Measurements from ENCODE around the gene MCC.

The MCC gene

GRCh38 chr5:113194125-113194524 lies 294.1 kb downstream of the MCC start:
- no peak for DNase-seq

- DNase-seq, result no peak
These were observed 294.8 kb downstream of the MCC start for GRCh38 chr5:113193311-113193978.

- no peak for DNase-seq
These were observed 295.7 kb downstream of the MCC start for GRCh38 chr5:113192541-113192940.

- no peak for DNase-seq
These were observed 297.9 kb downstream of the MCC start for GRCh38 chr5:113190347-113190746.

DNA sequence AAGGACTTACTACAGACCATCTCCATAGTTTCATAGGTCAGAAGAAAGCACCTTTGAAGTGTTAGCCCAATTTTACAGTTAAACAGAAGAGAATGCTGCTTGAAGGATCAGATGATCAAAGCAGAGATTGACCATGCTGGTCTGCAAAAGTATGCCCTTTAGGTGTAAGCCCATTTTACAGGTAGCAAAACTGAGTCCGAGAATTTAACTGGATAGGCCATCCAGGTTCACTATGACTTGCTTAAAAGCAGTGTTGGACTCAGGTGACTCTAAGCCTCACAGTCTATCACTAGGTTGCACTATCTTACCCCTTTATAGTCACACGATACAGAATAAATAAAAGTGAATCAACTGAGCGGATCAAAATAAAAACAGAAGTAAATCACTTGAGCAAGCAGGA lies 299.0 kb downstream of the MCC start:
- DNase-seq, result no peak

DNA sequence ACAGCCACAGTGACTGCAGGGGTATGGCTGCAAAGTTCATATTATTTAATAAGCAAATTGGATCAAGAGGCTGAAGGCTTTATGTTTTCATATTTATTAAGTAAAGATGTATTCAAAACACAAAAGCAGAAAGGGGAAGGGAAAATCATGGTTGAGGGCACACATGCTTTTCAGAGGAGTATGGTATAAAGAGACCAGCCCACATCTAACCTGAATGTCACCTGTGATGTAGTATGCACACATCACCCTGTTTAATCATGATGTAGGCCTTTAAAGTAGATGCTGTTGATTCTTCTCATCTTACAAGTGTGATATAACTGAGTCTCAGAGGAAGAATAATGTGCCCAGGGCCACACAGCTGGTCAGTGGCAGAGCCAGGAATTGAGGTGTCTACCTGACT lies 299.8 kb downstream of the MCC start:
- no peak for DNase-seq

GRCh38 chr5:113187906-113188305 lies 300.3 kb downstream of the MCC start:
- DNase-seq, result no peak

- DNase-seq, result no peak
These were observed 302.2 kb downstream of the MCC start for GRCh38 chr5:113186061-113186460.

GRCh38 chr5:113183694-113184093 lies 304.6 kb downstream of the MCC start:
- DNase-seq, result no peak

- DNase-seq, result no peak
These were observed 305.5 kb downstream of the MCC start for GRCh38 chr5:113182658-113183344.

GRCh38 chr5:113181853-113182490 lies 306.3 kb downstream of the MCC start:
- no peak for DNase-seq

- no peak for DNase-seq
These were observed 306.8 kb downstream of the MCC start for GRCh38 chr5:113181409-113181808.

- DNase-seq, result no peak
These were observed 309.1 kb downstream of the MCC start for GRCh38 chr5:113179156-113179555.

DNA sequence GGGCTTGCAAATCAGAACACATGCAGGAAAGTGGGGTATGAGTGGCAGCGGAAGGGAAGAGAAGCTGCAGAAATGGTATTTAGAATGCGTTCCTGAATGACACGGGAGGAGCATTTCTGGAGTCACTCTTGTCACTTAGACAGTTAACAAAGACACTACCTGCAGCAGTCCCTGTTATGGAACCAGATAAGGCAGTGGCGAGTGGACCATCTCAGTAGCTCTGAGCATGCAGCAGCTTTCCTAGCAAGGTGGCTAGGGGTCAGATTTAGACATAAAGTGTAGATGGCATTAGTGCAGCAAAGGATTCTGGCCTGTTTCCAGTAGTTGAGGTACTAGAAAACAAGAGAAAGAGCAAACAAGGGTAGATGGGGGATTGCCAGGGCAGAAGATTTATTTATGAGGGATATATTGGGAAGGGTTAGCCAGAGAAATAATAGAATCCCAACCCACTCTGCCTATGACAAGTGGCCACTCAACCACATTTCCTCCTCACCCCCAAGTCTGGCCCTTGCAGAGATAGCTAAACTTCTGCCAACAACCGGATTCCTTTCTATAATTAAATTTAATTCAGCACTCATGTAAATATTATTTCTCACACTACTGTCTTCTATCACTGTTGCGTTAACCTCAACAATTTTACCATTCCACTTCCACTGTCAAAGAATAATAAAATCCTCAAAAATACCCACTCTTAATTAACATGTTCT lies 310.0 kb downstream of the MCC start:
- no peak for DNase-seq

DNA sequence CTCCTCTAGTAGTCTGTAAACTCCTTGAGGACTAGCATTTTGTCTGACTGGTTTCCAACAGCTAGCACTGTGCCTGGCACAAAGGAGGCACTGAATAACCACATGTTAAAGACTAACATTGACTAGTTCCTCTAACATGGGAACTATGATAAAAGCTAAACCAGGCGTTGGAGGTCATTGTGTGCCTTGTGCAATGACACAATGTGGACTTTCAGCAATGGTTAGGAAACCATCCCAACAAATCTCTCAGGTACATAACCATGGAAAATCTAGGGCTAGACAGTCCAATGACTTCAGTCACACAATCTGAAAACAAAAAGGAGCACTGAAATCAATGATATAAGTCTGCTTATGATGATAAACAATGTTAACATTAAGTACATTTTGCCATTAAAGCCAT lies 311.0 kb downstream of the MCC start:
- DNase-seq, result no peak

DNA sequence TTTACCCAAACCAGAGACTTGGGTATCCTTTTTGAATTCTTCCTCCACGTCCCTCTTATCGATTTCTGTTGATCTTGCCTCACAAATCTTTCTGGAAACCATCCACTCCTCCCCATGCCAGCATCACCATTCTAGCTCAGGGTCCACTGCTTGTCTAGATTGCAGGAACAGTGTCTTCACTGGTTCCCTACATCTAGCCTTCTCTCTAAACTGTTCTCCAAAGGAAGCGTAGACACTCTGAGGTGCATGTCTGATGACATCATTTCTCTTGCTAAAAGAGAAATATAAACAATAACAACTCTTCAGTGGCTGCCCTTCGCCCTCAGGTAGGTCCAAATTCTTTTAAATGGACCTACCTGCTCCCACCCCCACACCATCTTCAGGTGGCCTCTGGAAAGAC lies 311.5 kb downstream of the MCC start:
- no peak for DNase-seq

DNA sequence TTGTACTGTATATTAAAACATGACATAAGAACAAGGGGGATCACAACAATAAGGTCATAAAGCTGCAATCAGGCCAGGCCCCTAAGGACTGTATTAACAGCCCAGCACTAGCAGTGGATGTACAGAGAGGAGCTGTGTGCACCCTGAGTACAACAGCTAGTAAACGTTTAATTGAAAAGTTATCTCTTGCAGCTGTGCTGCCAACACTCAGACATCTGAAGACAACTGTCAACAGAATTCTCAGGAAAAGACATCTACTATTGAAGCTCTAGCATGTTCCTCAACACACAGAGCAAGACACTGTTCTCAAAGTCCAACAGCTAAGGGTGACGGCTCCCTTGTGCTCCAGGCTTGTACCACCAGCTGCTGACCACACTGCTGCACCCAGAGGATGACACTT lies 312.1 kb downstream of the MCC start:
- DNase-seq, result no peak

DNA sequence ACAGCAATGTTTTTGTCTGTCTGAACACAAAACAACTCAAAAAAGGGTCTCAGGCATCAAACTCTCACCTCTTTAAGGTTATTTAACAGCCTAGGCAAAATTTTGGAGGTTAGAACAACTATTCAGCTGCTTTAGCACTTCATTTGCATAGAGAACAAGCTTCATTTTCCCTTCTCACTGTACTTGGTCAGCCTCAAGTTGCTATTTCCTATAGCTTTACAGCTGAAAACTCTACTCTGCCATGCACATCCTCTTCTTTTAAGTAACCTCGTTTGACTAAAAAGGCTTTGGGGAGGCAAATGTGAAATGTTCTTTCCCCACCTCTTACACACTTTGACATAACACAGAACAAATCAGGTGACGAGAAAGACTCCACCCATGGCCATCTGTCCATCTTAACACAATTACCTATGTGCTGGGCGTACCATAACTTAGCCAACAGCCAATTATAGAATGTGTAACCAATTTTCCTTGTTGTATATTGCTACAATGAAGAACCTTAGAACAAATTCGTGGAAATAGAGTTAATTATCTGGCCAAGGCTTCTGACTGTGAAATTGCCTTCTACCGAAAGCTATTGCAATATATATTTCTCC lies 315.9 kb downstream of the MCC start:
- DNase-seq, result no peak

DNA sequence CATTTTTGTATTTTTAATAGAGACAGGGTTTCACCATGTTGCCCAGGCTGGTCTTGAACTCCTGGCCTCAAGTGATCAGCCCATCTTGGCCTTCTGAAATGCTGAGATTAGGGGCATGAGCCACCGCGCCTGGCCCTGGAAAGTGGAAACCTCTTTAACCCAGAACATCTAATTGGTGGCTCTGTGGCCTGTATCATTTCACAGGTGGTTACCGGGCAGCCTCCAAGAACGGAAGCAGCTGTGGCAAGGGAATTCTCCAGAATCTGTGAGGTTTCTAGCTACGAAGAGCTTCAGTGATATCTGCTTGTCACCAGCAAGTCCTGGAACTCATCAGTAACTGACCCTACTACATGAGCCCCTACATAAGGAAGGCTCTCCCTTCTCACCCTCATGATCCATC lies 316.7 kb downstream of the MCC start:
- DNase-seq, result no peak

DNA sequence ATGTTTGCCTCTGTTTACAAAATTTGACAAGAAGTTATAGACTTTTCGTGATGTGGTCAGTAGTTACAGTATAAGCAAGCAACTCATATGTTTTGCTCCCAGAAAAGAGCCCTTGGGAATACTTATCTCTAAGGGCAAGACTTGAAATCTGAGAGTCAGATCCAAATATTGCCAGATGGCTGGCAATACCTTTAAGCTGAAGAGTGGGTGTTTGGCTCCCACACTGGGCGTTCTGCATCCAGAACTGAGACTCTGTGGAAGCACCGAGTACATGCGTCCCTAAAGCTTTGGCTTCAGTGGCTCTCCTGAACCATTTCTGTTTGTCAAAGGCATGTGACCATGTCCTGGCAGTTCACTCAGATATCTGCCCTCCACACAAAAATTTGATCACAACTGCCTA lies 317.5 kb downstream of the MCC start:
- DNase-seq, result no peak

GRCh38 chr5:113169720-113170119 lies 318.5 kb downstream of the MCC start:
- no peak for DNase-seq

- DNase-seq, result no peak
These were observed 320.3 kb downstream of the MCC start for GRCh38 chr5:113167985-113168384.

DNA sequence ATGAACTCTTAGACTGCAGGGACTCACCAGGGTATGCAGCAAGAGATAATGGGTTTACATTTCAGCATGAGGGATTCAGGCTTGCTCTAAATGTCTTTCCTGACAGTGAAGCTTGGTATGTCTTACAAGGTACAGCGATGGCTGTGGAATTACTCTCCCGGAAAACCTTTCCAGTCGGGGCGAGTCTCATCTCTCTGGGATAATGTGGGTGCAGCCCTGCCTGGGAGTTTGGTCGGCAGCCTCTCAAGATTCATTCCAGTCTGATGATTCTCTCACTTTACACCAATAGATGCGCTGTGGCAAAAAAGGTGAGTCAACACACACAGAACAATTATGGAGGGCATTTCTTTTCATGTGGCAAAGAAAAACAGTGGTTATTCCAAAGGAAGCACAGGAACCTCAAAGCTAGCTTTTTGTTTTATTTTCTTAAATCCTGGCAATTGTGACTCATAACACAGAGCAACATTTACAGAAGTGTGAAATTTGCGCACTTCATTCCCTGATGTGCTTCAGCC lies 321.3 kb downstream of the MCC start:
- no peak for DNase-seq

Measured in CD4-positive, alpha-beta T cell treated with Interleukin-17A for 1 hour (primary cell).